ENCODE results near the gene DCXR. TPM values are rescaled to one million over a fixed set of nuclear protein-coding genes. Genes with fewer than 3 reads are reported as not detected.

Gene DCXR
- total and polyA plus RNA-seq, 2 experiments from 2014 or later, result 70.2 to 75.8 TPM

DNA sequence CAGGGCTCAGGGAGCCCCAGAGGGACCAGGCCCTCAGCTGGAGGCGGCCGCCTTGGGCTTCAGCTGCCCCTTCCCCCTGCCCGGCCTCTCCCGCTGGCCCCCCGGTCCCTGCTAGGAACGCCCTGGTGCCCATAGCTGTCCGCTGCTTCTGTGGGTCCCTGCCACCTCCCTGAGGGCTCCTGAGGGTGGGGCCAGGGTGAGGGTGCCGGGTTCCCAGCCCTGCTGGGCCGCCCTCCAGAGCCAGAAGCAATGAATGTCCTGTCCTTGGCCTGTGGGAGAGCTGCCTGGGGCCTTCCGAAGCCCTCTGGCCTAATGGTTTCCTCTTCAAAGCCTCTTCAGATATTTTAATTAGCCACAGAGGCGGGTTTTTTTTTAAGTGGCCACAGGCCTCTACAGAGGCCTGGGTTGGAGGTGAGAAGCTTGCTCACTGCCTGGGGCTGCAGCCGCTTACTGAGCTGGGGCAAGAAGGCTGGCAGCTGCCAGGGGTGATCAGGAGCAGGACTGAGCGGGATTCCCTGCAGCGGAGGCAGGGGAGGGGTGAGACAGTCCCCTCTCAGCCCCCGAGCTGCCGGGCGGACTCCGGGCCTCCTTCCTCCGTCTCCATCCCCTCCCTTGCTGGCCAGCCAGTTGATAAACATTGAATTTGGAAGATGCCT, 24.7 kb downstream of the DCXR start:
- no peaks in the 10 kb centered on the region for H3K36me3 ChIP-seq (ENCODE audit: low read depth)
- TF ChIP-seq EZH2phosphoT487 (IDR thresholded peaks at IDR 0.05; ENCODE audit: insufficient read depth, low read depth) (no peak), EZH2 (IDR thresholded peaks at IDR 0.05; ENCODE audit: insufficient read depth, poor library complexity, severe bottlenecking) (no peak)
- no peaks in the 10 kb centered on the region for H3F3A ChIP-seq (ENCODE audit: insufficient read depth)
- no peak overlapping the region for H3K4me2 ChIP-seq (ENCODE audit: unreplicated experiment)
- no peak for DNase-seq
- no peaks in the 10 kb centered on the region for H3K27me3 ChIP-seq (replicated peaks; ENCODE audit: insufficient read depth)
- no peaks in the 10 kb centered on the region for H3K79me2 ChIP-seq (ENCODE audit: insufficient read depth)
- no peak overlapping the region for H3K27ac ChIP-seq
- no peaks in the 10 kb centered on the region for H3K9me2 ChIP-seq (ENCODE audit: insufficient read depth)
- H3K4me3 ChIP-seq, result no peak overlapping the region
- no peaks in the 10 kb centered on the region for H4K20me1 ChIP-seq (ENCODE audit: insufficient read depth)
- no peaks in the 10 kb centered on the region for H3K4me1 ChIP-seq (ENCODE audit: insufficient read depth)
- 91% methylated on average over 16 to 19 of the region's 19 CpGs for WGBS, 2 experiments (ENCODE audit: low coverage in 1 of 2, low lambda C conversion rate in 2 of 2, missing lambda C conversion rate in 2 of 2)
- in situ Hi-C loops (cut with MboI), result no loop called here
- no peak overlapping the region for H2AFZ ChIP-seq
- H3K9ac ChIP-seq, result no peak overlapping the region
- H3K9me3 ChIP-seq (ENCODE audit: low read depth), result no peaks in the 10 kb centered on the region

DNA sequence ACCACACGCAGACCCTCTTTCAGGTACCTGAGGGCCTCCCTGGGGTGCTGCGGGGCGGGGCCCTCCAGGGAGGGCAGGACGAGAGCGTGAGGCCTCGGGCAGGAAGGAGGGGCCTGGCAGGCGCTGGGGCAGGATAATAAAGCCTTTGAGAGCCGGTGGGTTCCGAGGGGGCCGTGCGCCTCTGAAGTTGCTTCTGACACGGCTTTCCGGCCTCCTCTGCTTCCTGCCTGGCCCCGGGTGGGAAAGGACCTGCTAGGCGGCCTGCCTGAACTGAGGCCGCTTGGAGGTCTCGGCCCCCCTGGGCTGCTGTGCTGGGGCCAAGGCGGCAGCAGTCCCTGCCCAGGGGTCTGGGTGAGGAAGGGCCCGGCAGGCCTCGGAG, 25.2 kb downstream of the DCXR start:
- H4K20me1 ChIP-seq (ENCODE audit: insufficient read depth), result no peaks in the 10 kb centered on the region
- H3F3A ChIP-seq (ENCODE audit: insufficient read depth), result no peaks in the 10 kb centered on the region
- DNase-seq, result no peak
- no peaks in the 10 kb centered on the region for H3K79me2 ChIP-seq (ENCODE audit: insufficient read depth)
- TF ChIP-seq EZH2 (IDR thresholded peaks at IDR 0.05; ENCODE audit: insufficient read depth, poor library complexity, severe bottlenecking) (no peak), EZH2phosphoT487 (IDR thresholded peaks at IDR 0.05; ENCODE audit: insufficient read depth, low read depth) (no peak)
- no peak overlapping the region for H2AFZ ChIP-seq
- H3K27ac ChIP-seq, result no peak overlapping the region
- in situ Hi-C loops (cut with MboI), result no loop called here
- no peaks in the 10 kb centered on the region for H3K4me1 ChIP-seq (ENCODE audit: insufficient read depth)
- H3K36me3 ChIP-seq (ENCODE audit: low read depth), result no peaks in the 10 kb centered on the region
- no peaks in the 10 kb centered on the region for H3K9me3 ChIP-seq (ENCODE audit: low read depth)
- no peaks in the 10 kb centered on the region for H3K27me3 ChIP-seq (replicated peaks; ENCODE audit: insufficient read depth)
- H3K9me2 ChIP-seq (ENCODE audit: insufficient read depth), result no peaks in the 10 kb centered on the region
- no peak overlapping the region for H3K4me3 ChIP-seq
- H3K9ac ChIP-seq, result no peak overlapping the region
- no peak overlapping the region for H3K4me2 ChIP-seq (ENCODE audit: unreplicated experiment)
- WGBS, 2 experiments (ENCODE audit: low coverage in 1 of 2, low lambda C conversion rate in 2 of 2, missing lambda C conversion rate in 2 of 2), result 89 to 91% methylated on average over 16 to 20 of the region's 20 CpGs

DNA sequence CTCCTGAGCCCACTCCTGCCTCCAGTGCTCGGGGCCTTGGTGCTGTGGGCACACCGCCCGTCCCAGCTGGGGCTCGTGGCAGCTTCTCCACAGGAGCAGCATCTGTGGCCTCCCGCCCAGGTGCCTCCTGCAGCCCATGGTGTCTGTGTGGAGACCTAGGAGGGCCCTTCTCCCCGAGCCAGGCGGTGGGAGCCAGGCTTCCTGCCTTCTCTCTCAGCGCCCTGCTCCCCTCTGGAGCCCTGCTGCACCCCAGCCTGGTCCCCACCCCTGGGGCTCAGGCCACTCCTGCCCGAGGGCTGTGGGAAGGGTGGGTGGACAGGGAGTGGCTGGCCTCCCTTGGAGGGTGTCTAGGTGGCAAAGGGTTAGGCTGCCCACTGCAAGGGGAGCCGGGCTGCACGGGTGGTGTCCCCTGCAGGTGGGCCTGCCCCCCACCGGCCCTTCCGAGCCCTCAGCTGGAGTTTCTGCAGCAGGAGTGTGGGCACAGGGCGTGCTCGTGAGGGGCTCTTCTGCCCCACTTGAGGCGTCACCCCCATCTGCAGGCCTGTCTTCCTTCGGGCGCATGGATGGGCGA, 25.8 kb downstream of the DCXR start:
- Histone ChIP-seq H3K79me2 (ENCODE audit: insufficient read depth) (no peaks in the 10 kb centered on the region), H3K9me3 (ENCODE audit: low read depth) (no peaks in the 10 kb centered on the region), H4K20me1 (ENCODE audit: insufficient read depth) (no peaks in the 10 kb centered on the region), H3K27me3 (replicated peaks; ENCODE audit: insufficient read depth) (no peaks in the 10 kb centered on the region), H2AFZ (no peak overlapping the region), H3K4me2 (ENCODE audit: unreplicated experiment) (no peak overlapping the region), H3K36me3 (ENCODE audit: low read depth) (no peaks in the 10 kb centered on the region), H3F3A (ENCODE audit: insufficient read depth) (no peaks in the 10 kb centered on the region), H3K27ac (no peak overlapping the region), H3K4me1 (ENCODE audit: insufficient read depth) (0 out of 2 replicates have a peak, but pooled peaks cover under 1% of the 10 kb centered on the region), H3K4me3 (no peak overlapping the region), H3K9me2 (ENCODE audit: insufficient read depth) (no peaks in the 10 kb centered on the region), H3K9ac (no peak overlapping the region)
- TF ChIP-seq EZH2phosphoT487 (IDR thresholded peaks at IDR 0.05; ENCODE audit: insufficient read depth, low read depth), result no peak
- no peak for TF ChIP-seq EZH2 (IDR thresholded peaks at IDR 0.05; ENCODE audit: insufficient read depth, poor library complexity, severe bottlenecking)
- in situ Hi-C loops (cut with MboI), result no loop called here
- DNase-seq, result no peak
- 98 to 99% methylated on average over 14 to 15 of the region's 19 CpGs for WGBS, 2 experiments (ENCODE audit: low coverage in 1 of 2, low lambda C conversion rate in 2 of 2, missing lambda C conversion rate in 2 of 2)

DNA sequence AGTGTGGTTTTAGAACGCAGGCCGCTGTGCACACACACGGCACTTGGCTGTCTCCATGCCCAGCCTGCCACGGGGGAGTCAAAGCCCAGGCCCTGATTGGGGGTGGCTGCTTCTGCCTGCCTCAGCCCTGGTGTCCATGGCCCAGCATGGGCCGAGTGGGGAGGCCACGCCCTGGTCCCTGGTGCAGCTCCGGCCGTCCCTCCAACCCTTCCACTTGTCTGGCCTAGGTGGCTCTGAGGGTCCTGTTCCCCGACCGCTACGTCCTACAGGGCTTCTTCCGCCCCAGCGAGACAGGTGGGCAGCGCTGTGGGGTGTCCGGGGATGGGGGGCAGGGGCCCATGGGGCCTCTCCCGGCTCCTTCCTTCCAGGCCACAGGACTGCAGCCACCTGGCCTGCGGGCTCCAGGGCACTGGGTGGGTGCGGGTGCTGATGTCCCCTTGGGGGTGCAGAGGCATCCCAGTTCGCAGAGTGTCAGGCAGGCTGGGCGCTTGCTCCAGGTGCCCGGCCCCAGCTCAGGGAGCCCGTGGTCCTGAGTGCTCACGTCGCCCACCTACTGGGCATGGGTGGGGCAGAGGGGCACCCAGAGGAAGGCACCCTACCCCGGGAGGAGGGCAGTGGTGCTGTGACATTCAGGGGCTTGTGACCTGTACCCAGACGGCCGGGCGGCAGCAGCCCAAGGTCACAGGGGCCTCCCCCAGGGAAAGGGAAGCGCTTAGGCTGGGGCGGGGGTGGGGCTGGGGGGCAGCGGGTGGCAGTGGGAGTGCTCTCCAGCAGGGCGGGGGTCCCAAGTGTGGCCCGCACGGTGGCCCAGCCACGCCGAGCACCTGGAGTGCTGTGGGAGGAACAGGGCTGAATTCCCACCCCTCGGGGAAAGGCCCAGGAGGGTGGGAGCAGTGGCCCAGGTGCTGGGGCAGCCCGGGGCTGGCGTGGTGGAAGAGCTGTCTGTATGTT, 26.6 kb downstream of the DCXR start:
- in situ Hi-C loops (cut with MboI), result no loop called here
- H3K36me3 ChIP-seq (ENCODE audit: low read depth), result no peaks in the 10 kb centered on the region
- H2AFZ ChIP-seq, result no peak overlapping the region
- no peak for TF ChIP-seq EZH2 (IDR thresholded peaks at IDR 0.05; ENCODE audit: insufficient read depth, poor library complexity, severe bottlenecking)
- TF ChIP-seq EZH2phosphoT487 (IDR thresholded peaks at IDR 0.05; ENCODE audit: insufficient read depth, low read depth), result no peak
- no peak overlapping the region for H3K27ac ChIP-seq
- no peaks in the 10 kb centered on the region for H3K27me3 ChIP-seq (replicated peaks; ENCODE audit: insufficient read depth)
- H3F3A ChIP-seq (ENCODE audit: insufficient read depth), result no peaks in the 10 kb centered on the region
- no peak overlapping the region for H3K4me2 ChIP-seq (ENCODE audit: unreplicated experiment)
- WGBS, 2 experiments (ENCODE audit: low coverage in 1 of 2, low lambda C conversion rate in 2 of 2, missing lambda C conversion rate in 2 of 2), result 91 to 92% methylated on average over 25 to 39 of the region's 39 CpGs
- H3K79me2 ChIP-seq (ENCODE audit: insufficient read depth), result no peaks in the 10 kb centered on the region
- H3K9me2 ChIP-seq (ENCODE audit: insufficient read depth), result no peaks in the 10 kb centered on the region
- no peaks in the 10 kb centered on the region for H4K20me1 ChIP-seq (ENCODE audit: insufficient read depth)
- 0 out of 2 replicates have a peak, but pooled peaks cover 7% of the 10 kb centered on the region for H3K4me1 ChIP-seq (ENCODE audit: insufficient read depth)
- H3K9me3 ChIP-seq (ENCODE audit: low read depth), result no peaks in the 10 kb centered on the region
- H3K9ac ChIP-seq, result no peak overlapping the region
- DNase-seq, result no peak
- no peak overlapping the region for H3K4me3 ChIP-seq
